A549 (cell line): ENCODE data around the gene TEX55. TPM values are rescaled to one million over a fixed set of nuclear protein-coding genes. Genes with fewer than 3 reads are reported as not detected.

Experiments
- ATAC-seq, 2 experiments: fragments of 200-7000 bp in 1 of 2; fragments of >200 bp in 1 of 2; cut with Nextera tagmentation in 1 of 2; cut with Tn5 transposase in 1 of 2; 3 replicates each; pipeline versions ENCODE4 v1.8.0 to v1.9.1; 2018 to 2020; ENCODE audit warnings: mild to moderate bottlenecking in 1 of 2, moderate library complexity in 1 of 2
- CTCF ChIA-PET: fragments of 300-600 bp; sonication (Branson Sonifier 250); formaldehyde crosslinking; extraction: SDS; loops from one replicate; lab custom pipeline; 2021; ENCODE audit warnings: antibody characterized with exemption, inconsistent platforms; lab: Yijun Ruan, JAX
- POLR2A ChIA-PET: fragments of 350-600 bp; formaldehyde crosslinking; extraction: SDS; loops from one replicate; lab custom pipeline; 2021; ENCODE audit warnings: antibody characterized with exemption, inconsistent platforms; lab: Yijun Ruan, JAX
- DNase-seq, 2 experiments: peaks; one replicate each; pipeline versions ENCODE4 v3.0.0 to v3.0.0-alpha.2; 2011 to 2016; ENCODE audit warnings: low read depth in 1 of 2, low spot score in 1 of 2
- FAIRE-seq: peaks from 2 replicates; lab custom pipeline; 2011; peaks lifted over from hg19 to GRCh38; lab: Jason Lieb, UNC
- H3K27ac ChIP-seq, 2 experiments: fragments of >200 bp; sonication (Bioruptor Twin); formaldehyde crosslinking; 3 replicates each; pipeline ENCODE4 v1.5.1; 2016 to 2017
- H3K4me1 ChIP-seq: fragments of >200 bp; sonication (Bioruptor Twin); formaldehyde crosslinking; 3 replicates; pipeline ENCODE4 v1.6.1; 2016
- H3K4me2 ChIP-seq: fragments of >200 bp; sonication (Bioruptor Twin); formaldehyde crosslinking; 3 replicates; pipeline ENCODE4 v1.6.1; 2016
- H3K4me3 ChIP-seq: fragments of >200 bp; sonication (Bioruptor Twin); formaldehyde crosslinking; 3 replicates; pipeline ENCODE4 v1.5.1; 2016
- H3K9me3 ChIP-seq: fragments of >200 bp; sonication (Bioruptor Twin); formaldehyde crosslinking; 3 replicates; pipeline ENCODE4 v1.6.1; 2016
- CEBPB ChIP-seq, 2 experiments: fragments of >200 bp in 1 of 2; sonication (Bioruptor Twin) in 1 of 2; formaldehyde crosslinking in 1 of 2; IDR thresholded peaks; 2 replicates each; pipeline ENCODE4 v1.6.1; 2012 to 2016
- ESRRA ChIP-seq: fragments of 150-350 bp; IDR thresholded peaks from 2 replicates; pipeline ENCODE4 v1.6.1; 2014; ENCODE audit warnings: mild to moderate bottlenecking, low read length, borderline replicate concordance
- FOSL2 ChIP-seq, 2 experiments: fragments of 450-650 bp in 1 of 2; fragments of >200 bp in 1 of 2; sonication (Bioruptor Twin) in 1 of 2; formaldehyde crosslinking; IDR thresholded peaks; 2 replicates each; pipeline versions ENCODE4 v1.5.0 to v1.6.1; 2016 to 2020; ENCODE audit warnings: mild to moderate bottlenecking in 1 of 2, moderate library complexity in 1 of 2
- FOXS1 ChIP-seq: fragments of 250-450 bp; sonication (Bioruptor Pico); IDR thresholded peaks from 2 replicates; pipeline ENCODE4 v1.5.0; 2020; ENCODE audit warnings: mild to moderate bottlenecking, moderate library complexity
- HOXA7 ChIP-seq: fragments of 250-450 bp; sonication (Bioruptor Pico); IDR thresholded peaks from 2 replicates; pipeline ENCODE4 v1.5.0; 2020; ENCODE audit warnings: mild to moderate bottlenecking, moderate library complexity
- HOXB13 ChIP-seq: fragments of 250-450 bp; sonication (Bioruptor Pico); IDR thresholded peaks from 2 replicates; pipeline ENCODE4 v1.5.0; 2020; ENCODE audit warnings: low read depth, mild to moderate bottlenecking, moderate library complexity
- JUN ChIP-seq, 2 experiments: fragments of >200 bp; sonication (Bioruptor Twin); formaldehyde crosslinking; IDR thresholded peaks; 2 replicates in 1 of 2; 3 replicates in 1 of 2; pipeline ENCODE4 v1.6.1; 2016 to 2017
- MAZ ChIP-seq: fragments of 150-350 bp; IDR thresholded peaks from 2 replicates; pipeline ENCODE4 v1.6.1; 2014; ENCODE audit warnings: antibody characterized with exemption, low read depth, low read length, borderline replicate concordance
- NFE2L2 ChIP-seq: fragments of 150-350 bp; conservative IDR thresholded peaks from 2 replicates; pipeline ENCODE4 v1.6.1; 2014; ENCODE audit warnings: low read length
- NPAS2 ChIP-seq: fragments of 250-450 bp; sonication (Bioruptor Pico); IDR thresholded peaks from 2 replicates; pipeline ENCODE4 v1.8.0; 2022; ENCODE audit warnings: mild to moderate bottlenecking, moderate library complexity, borderline replicate concordance
- PHF8 ChIP-seq: fragments of 200-600 bp; sonication (generic); IDR thresholded peaks from 2 replicates; pipeline ENCODE4 v1.6.1; 2016; ENCODE audit warnings: low read depth, mild to moderate bottlenecking, antibody characterized with exemption, moderate library complexity, borderline replicate concordance
- POLR2AphosphoS2 ChIP-seq: conservative IDR thresholded peaks from 2 replicates; pipeline ENCODE4 v1.6.1; 2012; ENCODE audit warnings: low read length, improper control_type of control experiment, inconsistent platforms
- ZC3H11A ChIP-seq: fragments of 450-650 bp; IDR thresholded peaks from 2 replicates; pipeline ENCODE4 v1.6.1; 2014; ENCODE audit warnings: antibody characterized with exemption, mild to moderate bottlenecking
- ZSCAN20 ChIP-seq: fragments of 250-450 bp; sonication (Bioruptor Pico); IDR thresholded peaks from 2 replicates; pipeline ENCODE4 v1.8.0; 2022; ENCODE audit warnings: mild to moderate bottlenecking, moderate library complexity
- WGBS: methylation state at CpG from one replicate; pipeline ENCODE4 v1.1.6; 2017; ENCODE audit errors: missing lambda C conversion rate; 5-methylcytosine and 5-hydroxymethylcytosine counted together
- polyA plus RNA-seq, 4 experiments: library from polyadenylated mRNA; depleted of rRNA in 3 of 4; stranded (reverse); fragments of >200 nt; fragmentation: RNase III in 1 of 4; extraction: RNeasy Plus Mini Kit Qiagen cat#74134 plus additional on column Dnase treatment in 1 of 4; gene quantifications; 2 replicates in 3 of 4; 3 replicates in 1 of 4; pipeline ENCODE4 v1.2.3, GENCODE V29; 2011 to 2017
- TF ChIP-seq, protein P1 (sequence below): fragments of 450-650 bp; IDR thresholded peaks from 2 replicates; pipeline ENCODE4 v1.6.1; 2014; ENCODE audit warnings: antibody characterized with exemption
- TF ChIP-seq, protein P2 (sequence below): IDR thresholded peaks from 2 replicates; pipeline ENCODE4 v1.6.1; 2012; ENCODE audit warnings: low read depth, borderline replicate concordance
- TF ChIP-seq, protein P3 (sequence below): fragments of 250-450 bp; sonication (Bioruptor Pico); IDR thresholded peaks from 2 replicates; pipeline ENCODE4 v1.5.0; 2020; ENCODE audit warnings: low read depth, mild to moderate bottlenecking, moderate library complexity
- TF ChIP-seq, protein P4 (sequence below): fragments of 150-350 bp; IDR thresholded peaks from 2 replicates; pipeline ENCODE4 v1.6.1; 2014; ENCODE audit warnings: low read depth, mild to moderate bottlenecking, low read length
- TF ChIP-seq, protein P5 (sequence below): IDR thresholded peaks from 2 replicates; pipeline ENCODE4 v1.6.1; 2012
- TF ChIP-seq, protein P6 (sequence below): fragments of >200 bp; sonication (Bioruptor Twin); formaldehyde crosslinking; IDR thresholded peaks from 2 replicates; pipeline ENCODE4 v1.6.1; 2016
- TF ChIP-seq, protein P7 (sequence below): IDR thresholded peaks from 2 replicates; pipeline ENCODE4 v1.6.1; 2012
- TF ChIP-seq, protein P8 (sequence below): fragments of >200 bp; sonication (Bioruptor Twin); formaldehyde crosslinking; IDR thresholded peaks from 3 replicates; pipeline ENCODE4 v1.6.1; 2016

TEX55 gene
- polyA plus RNA-seq, 2 of the 4 experiments (the other 2 are of a cell fraction), result 0.08 TPM; not detected in 1

DNA sequence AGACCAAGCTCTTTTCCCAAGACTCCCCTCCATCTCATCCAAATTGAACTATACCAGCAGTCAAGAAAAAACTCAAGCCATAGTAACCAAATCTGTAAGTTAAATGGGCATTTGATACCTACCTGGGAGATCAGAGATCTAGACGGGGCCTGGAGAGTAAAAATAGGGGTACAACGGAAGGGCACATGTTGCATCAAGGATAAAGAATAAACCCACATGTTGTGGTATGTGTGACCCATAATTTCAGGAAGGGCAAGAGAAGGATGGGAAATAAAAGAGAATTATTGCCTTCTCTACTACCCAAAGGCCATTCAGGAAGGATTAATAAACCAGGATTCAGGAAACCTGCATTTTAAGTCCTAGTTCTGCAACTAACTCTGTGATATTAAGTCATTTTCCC lies 1.5 kb downstream of the TEX55 start:
- no peaks in the 10 kb centered on the region for H3K9me3 ChIP-seq
- peaks cover 33% of the 10 kb centered on the region for H3K4me1 ChIP-seq
- ATAC-seq (no peak), FAIRE-seq (no peak), DNase-seq (no peak)
- ChIA-PET POLR2A (no interaction called here), CTCF (interaction anchor here (0.5 to 7.0 kb wide), 4 partner anchors 33 to 265 kb away, joined by 3 to 60 read pairs (median 6); partner anchors contain the start of gene B4GALT4)
- 49% methylated on average over 2 of the region's 2 CpGs for WGBS
- H3K27ac ChIP-seq, result peak overlapping the region; percentile 45 to 75; a peak in 4 of 6 replicates
- H3K4me2 ChIP-seq, result no peak overlapping the region
- no peak overlapping the region for H3K4me3 ChIP-seq
- TF ChIP-seq, protein P1, sequence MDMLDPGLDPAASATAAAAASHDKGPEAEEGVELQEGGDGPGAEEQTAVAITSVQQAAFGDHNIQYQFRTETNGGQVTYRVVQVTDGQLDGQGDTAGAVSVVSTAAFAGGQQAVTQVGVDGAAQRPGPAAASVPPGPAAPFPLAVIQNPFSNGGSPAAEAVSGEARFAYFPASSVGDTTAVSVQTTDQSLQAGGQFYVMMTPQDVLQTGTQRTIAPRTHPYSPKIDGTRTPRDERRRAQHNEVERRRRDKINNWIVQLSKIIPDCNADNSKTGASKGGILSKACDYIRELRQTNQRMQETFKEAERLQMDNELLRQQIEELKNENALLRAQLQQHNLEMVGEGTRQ, result no peak
- TF ChIP-seq POLR2AphosphoS2, result no peak
- TF ChIP-seq, protein P2, sequence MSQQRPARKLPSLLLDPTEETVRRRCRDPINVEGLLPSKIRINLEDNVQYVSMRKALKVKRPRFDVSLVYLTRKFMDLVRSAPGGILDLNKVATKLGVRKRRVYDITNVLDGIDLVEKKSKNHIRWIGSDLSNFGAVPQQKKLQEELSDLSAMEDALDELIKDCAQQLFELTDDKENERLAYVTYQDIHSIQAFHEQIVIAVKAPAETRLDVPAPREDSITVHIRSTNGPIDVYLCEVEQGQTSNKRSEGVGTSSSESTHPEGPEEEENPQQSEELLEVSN, result no peak
- TF ChIP-seq NFE2L2, result no peak
- TF ChIP-seq NPAS2 (CRISPR knock-in tag), result no peak
- TF ChIP-seq PHF8, result no peak
- no peak for TF ChIP-seq ZC3H11A
- no peak for TF ChIP-seq ZSCAN20 (CRISPR knock-in tag)
- TF ChIP-seq, protein P3, sequence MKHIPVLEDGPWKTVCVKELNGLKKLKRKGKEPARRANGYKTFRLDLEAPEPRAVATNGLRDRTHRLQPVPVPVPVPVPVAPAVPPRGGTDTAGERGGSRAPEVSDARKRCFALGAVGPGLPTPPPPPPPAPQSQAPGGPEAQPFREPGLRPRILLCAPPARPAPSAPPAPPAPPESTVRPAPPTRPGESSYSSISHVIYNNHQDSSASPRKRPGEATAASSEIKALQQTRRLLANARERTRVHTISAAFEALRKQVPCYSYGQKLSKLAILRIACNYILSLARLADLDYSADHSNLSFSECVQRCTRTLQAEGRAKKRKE (CRISPR knock-in tag), result no peak
- TF ChIP-seq HOXA7, result no peak
- no peak for TF ChIP-seq FOXS1 (CRISPR knock-in tag)
- TF ChIP-seq, protein P4, sequence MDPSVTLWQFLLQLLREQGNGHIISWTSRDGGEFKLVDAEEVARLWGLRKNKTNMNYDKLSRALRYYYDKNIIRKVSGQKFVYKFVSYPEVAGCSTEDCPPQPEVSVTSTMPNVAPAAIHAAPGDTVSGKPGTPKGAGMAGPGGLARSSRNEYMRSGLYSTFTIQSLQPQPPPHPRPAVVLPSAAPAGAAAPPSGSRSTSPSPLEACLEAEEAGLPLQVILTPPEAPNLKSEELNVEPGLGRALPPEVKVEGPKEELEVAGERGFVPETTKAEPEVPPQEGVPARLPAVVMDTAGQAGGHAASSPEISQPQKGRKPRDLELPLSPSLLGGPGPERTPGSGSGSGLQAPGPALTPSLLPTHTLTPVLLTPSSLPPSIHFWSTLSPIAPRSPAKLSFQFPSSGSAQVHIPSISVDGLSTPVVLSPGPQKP, result no peak
- TF ChIP-seq, protein P5, sequence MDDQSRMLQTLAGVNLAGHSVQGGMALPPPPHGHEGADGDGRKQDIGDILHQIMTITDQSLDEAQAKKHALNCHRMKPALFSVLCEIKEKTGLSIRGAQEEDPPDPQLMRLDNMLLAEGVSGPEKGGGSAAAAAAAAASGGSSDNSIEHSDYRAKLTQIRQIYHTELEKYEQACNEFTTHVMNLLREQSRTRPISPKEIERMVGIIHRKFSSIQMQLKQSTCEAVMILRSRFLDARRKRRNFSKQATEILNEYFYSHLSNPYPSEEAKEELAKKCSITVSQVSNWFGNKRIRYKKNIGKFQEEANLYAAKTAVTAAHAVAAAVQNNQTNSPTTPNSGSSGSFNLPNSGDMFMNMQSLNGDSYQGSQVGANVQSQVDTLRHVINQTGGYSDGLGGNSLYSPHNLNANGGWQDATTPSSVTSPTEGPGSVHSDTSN, result no peak
- no peak for TF ChIP-seq CEBPB (IDR thresholded peaks at IDR 0.05)
- TF ChIP-seq, protein P6, sequence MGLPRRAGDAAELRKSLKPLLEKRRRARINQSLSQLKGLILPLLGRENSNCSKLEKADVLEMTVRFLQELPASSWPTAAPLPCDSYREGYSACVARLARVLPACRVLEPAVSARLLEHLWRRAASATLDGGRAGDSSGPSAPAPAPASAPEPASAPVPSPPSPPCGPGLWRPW, result no peak
- no peak for TF ChIP-seq ESRRA
- TF ChIP-seq, all 56 proteins: peak for 0

DNA sequence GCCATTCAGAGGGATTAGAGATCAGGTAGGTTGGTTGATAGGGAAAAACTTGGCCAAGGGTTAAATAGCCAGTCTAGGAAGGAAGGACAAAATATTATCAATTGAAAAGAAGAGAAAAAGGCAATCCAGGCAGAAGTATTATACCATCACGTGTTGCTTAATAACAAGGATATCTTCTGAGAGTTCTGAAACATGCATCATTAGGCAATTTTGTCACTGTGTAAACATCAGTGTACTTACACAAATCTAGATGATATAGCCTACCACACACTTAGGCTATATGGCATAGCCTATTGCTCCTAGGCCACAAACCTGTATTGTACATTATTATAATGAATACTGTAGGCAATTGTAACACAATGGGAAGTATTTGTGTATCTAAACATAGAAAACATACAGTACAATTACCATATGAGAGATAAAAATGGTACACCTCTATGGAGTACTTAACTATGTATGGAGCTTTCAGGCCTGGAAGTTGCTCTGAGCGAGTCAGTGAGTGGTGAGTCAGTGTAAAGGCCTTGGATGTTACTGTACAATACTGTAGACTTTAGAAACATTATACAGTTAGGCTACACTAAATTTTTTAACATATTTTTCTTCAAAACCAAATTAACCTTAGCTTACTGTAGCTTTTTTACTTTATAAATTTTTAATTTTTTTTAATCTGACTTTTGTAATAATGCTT lies 2.7 kb downstream of the TEX55 start:
- Histone ChIP-seq H3K9me3 (peaks cover 9% of the 10 kb centered on the region; the same call in 2 of the 3 replicates), H3K4me3 (no peak overlapping the region), H3K4me2 (peak overlapping the region; percentile 43), H3K27ac (peak overlapping the region; percentile 45 to 65; a peak in 5 of 6 replicates), H3K4me1 (peaks cover 33% of the 10 kb centered on the region)
- FAIRE-seq, result peak; percentile 83
- peak; percentile 73 to 78 for ATAC-seq
- WGBS, result 37% methylated on average over 2 of the region's 2 CpGs
- TF ChIP-seq JUN (IDR thresholded peaks at IDR 0.05), result no peak
- TF ChIP-seq, protein P7, sequence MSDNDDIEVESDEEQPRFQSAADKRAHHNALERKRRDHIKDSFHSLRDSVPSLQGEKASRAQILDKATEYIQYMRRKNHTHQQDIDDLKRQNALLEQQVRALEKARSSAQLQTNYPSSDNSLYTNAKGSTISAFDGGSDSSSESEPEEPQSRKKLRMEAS, result peak; percentile 53; the same call in 1 of the 2 replicates
- TF ChIP-seq CEBPB (IDR thresholded peaks at IDR 0.05), result peak; percentile 34 to 84; a peak in 3 of 4 replicates
- TF ChIP-seq, protein P1, result peak; percentile 56
- TF ChIP-seq, protein P3 (CRISPR knock-in tag), result 0 out of 2 replicates have a peak, but pooled peaks have one; percentile 5
- no peak for TF ChIP-seq ZSCAN20 (CRISPR knock-in tag)
- no peak for TF ChIP-seq FOSL2 (IDR thresholded peaks at IDR 0.05)
- peak; percentile 44 for TF ChIP-seq FOSL2 (CRISPR knock-in tag; IDR thresholded peaks at IDR 0.05)
- 0 out of 2 replicates have a peak, but pooled peaks have one; percentile 7 for TF ChIP-seq FOXS1 (CRISPR knock-in tag)
- no peak for TF ChIP-seq PHF8
- no peak for TF ChIP-seq HOXB13 (CRISPR knock-in tag)
- TF ChIP-seq, protein P8, sequence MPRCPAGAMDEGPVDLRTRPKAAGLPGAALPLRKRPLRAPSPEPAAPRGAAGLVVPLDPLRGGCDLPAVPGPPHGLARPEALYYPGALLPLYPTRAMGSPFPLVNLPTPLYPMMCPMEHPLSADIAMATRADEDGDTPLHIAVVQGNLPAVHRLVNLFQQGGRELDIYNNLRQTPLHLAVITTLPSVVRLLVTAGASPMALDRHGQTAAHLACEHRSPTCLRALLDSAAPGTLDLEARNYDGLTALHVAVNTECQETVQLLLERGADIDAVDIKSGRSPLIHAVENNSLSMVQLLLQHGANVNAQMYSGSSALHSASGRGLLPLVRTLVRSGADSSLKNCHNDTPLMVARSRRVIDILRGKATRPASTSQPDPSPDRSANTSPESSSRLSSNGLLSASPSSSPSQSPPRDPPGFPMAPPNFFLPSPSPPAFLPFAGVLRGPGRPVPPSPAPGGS, result no peak
- TF ChIP-seq, protein P5, result no peak
- no peak for TF ChIP-seq MAZ
- ChIA-PET POLR2A (interaction anchor here (0.9 kb wide), 1 partner anchor 315 kb away, joined by 4 read pairs; the partner anchor contains the start of gene TMEM39A), CTCF (interaction anchor here (0.9 to 1.3 kb wide), 3 partner anchors 9 to 264 kb away, joined by 4 to 5 read pairs (median 4); no protein-coding TSS in a partner anchor)
- DNase-seq, result peak in 1 of 2 experiments; percentile 61
